HAP-1 (cell line): ENCODE data around the gene MCTP1.

Experiments used
- DNase-seq, 2 experiments: peaks; one replicate each; pipeline ENCODE4 v3.0.0-alpha.2; 2016 to 2020; ENCODE audit warnings: low spot score in 2 of 2
- H3K27me3 ChIP-seq: fragments of 250-450 bp; sonication (Bioruptor Pico); 2 replicates; pipeline ENCODE4 v1.5.1; 2020; ENCODE audit warnings: low read depth, mild to moderate bottlenecking, moderate library complexity
- H3K36me3 ChIP-seq: fragments of 250-450 bp; sonication (Bioruptor Pico); replicated peaks from 2 replicates; pipeline ENCODE4 v1.5.1; 2020; ENCODE audit warnings: mild to moderate bottlenecking
- H3K4me1 ChIP-seq: fragments of 250-450 bp; sonication (Bioruptor Pico); 2 replicates; pipeline ENCODE4 v1.5.1; 2020; ENCODE audit warnings: mild to moderate bottlenecking
- H3K4me3 ChIP-seq: fragments of 250-450 bp; sonication (Bioruptor Pico); 2 replicates; pipeline ENCODE4 v1.5.1; 2020; ENCODE audit warnings: mild to moderate bottlenecking, moderate library complexity
- H3K9me3 ChIP-seq: fragments of 250-450 bp; sonication (Bioruptor Pico); 2 replicates; pipeline ENCODE4 v1.5.1; 2020; ENCODE audit warnings: mild to moderate bottlenecking, moderate library complexity
- in situ Hi-C: fragments of 300-500 bp; cut with MboI; formaldehyde crosslinking; loops from 3 replicates; pipeline ENCODE4 v1.14.3; 2020; ENCODE audit warnings: low sequenced_read_pairs, inconsistent platforms, mixed read lengths

The MCTP1 gene

DNA sequence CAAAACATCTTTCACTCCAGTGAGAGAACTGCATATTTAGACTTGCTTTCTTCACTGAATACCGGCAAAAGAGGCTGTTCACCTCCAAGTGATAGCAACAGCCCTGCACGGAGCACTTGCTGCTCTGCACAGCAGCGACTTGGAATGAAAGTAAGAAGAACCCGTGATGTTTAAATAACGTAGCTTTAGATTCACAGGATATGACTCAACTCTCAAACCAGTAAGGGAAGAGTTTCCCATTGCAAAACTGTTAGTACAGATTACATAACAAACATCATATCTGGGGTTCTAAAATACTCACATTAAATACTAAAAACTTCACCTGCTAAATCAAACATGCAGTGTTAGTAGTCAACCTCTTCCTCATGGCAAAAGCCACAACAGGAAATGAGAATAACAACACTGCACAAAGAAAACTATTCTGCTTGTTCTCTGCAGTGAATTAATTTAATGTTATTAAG lies 203.4 kb downstream of the MCTP1 start:
- in situ Hi-C loops: no loop called here
- Histone ChIP-seq H3K4me3 (no peak overlapping the region), H3K36me3 (no peaks in the 10 kb centered on the region), H3K9me3 (no peaks in the 10 kb centered on the region), H3K4me1 (no peaks in the 10 kb centered on the region), H3K27me3 (no peaks in the 10 kb centered on the region)
- DNase-seq: no peak

DNA sequence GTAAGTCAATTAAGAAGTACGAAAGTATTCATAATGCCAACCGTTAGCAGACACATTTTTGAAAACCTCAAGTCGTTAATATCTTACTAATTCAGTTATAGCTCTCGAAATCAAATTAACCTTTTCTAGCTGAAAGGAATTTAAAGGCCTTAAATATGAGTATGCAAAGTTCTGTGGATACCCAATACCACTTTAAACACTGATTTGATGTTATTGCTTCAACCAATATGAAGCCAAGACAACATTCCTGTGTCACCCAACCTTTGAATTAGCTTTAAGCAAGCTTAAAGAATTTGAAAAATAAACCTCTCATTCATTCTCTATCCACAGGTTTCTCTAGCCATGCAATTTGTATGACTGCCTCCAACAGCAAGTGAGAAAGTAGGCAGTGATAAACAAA lies 204.5 kb downstream of the MCTP1 start:
- no peaks in the 10 kb centered on the region for H3K27me3 ChIP-seq
- H3K9me3 ChIP-seq: no peaks in the 10 kb centered on the region
- no peaks in the 10 kb centered on the region for H3K36me3 ChIP-seq
- in situ Hi-C loops: no loop called here
- H3K4me3 ChIP-seq: no peak overlapping the region
- H3K4me1 ChIP-seq: no peaks in the 10 kb centered on the region
- DNase-seq: no peak

DNA sequence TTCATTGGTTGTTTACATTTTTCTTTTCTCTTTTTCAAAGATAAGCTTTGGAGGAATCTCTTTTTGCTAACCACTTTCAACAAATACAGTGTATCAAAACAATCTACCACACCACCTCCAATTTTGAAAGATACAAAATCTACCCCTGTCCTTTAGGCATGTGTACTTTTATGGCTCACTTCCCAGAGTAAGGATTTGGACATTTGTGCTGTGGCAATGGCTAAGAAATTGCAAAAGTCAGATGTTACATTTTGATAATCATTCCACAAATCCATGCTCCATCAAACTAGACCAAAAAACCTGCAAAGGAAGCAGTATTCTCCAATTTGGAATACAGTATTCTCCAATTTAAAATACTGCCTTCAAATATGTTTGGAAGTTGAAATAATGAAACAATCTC lies 204.9 kb downstream of the MCTP1 start:
- no peaks in the 10 kb centered on the region for H3K4me1 ChIP-seq
- H3K27me3 ChIP-seq: no peaks in the 10 kb centered on the region
- no peak for DNase-seq
- H3K36me3 ChIP-seq: no peaks in the 10 kb centered on the region
- in situ Hi-C loops: no loop called here
- H3K9me3 ChIP-seq: no peaks in the 10 kb centered on the region
- H3K4me3 ChIP-seq: no peak overlapping the region

DNA sequence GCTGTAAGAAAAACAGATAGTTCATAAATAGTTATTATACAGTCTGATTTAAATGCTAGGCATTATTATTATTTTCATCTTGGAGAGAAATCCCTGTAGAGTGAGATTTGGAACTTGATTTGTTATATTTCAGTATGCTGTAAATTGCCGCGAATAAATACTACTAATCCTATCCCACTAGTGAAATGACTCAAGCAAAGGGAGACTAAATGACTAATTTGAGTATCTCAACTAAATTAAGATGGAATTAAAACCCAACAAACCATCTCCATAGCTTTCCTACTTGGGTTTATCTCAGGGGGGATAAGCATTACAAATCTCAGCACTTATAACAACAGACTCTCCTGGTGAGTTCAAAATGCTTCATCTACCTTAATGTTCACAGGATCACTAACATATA lies 206.0 kb downstream of the MCTP1 start:
- Histone ChIP-seq H3K36me3 (no peaks in the 10 kb centered on the region), H3K9me3 (no peaks in the 10 kb centered on the region), H3K4me3 (no peak overlapping the region), H3K27me3 (no peaks in the 10 kb centered on the region), H3K4me1 (no peaks in the 10 kb centered on the region)
- DNase-seq: no peak
- in situ Hi-C loops: no loop called here

DNA sequence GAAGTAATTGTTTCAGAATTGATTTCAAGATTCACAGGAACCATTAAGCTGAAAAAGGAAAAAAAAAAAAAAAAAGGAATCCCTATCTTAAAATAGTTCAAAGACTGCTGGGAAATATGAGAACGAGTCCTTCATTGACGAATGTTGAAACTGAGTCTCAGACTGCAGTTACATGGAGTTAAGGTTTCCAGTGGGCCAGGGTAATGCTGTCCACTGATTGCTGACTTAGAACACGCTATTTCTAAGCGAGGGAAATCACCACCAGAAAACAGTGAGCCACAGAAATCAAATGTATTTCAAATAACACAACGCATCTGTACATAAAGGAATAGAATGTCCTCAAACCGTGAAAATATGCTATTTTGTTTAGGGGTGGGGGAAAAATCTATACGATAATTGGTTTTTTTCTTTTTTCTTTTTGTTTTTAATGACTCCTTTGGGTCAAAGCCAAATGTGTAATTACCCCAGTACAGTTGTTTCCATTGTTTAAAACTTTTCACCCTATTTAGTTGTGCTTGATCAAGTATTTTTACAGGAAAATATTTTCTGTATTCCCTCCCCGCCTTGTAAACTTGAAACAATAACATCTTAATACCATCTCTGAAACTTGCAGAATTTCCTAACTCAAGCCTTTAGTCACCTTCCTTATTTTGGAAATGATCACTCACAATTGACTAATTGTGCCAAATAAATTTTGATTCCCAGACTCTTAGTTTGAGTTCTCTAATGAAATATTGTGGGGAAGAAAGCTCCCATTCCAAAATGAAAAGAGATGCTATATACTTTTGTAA lies 208.3 kb downstream of the MCTP1 start:
- no peaks in the 10 kb centered on the region for H3K36me3 ChIP-seq
- DNase-seq: no peak
- no peak overlapping the region for H3K4me3 ChIP-seq
- no peaks in the 10 kb centered on the region for H3K4me1 ChIP-seq
- H3K9me3 ChIP-seq: no peaks in the 10 kb centered on the region
- in situ Hi-C loops: no loop called here
- no peaks in the 10 kb centered on the region for H3K27me3 ChIP-seq

DNA sequence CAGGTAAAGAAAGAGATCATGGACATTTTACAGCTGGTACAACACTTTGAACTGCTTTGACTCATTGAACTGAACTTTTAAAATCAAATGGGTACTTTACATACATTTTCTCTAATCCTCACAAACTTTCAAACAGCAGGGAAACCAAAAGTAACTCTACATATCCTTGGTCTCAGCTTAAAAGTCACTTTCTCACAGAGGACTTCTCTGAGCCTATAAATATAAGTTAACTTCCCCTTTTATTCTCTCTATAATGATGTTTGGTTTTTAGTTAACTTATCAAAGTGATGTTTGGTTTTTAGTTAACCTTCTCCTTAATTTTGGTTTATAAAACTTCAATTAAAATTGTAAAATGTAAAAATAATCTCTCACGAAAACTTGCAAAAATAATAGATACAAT lies 209.8 kb downstream of the MCTP1 start:
- in situ Hi-C loops: no loop called here
- DNase-seq: no peak
- H3K4me3 ChIP-seq: no peak overlapping the region
- H3K36me3 ChIP-seq: no peaks in the 10 kb centered on the region
- no peaks in the 10 kb centered on the region for H3K27me3 ChIP-seq
- H3K9me3 ChIP-seq: no peaks in the 10 kb centered on the region
- no peaks in the 10 kb centered on the region for H3K4me1 ChIP-seq

DNA sequence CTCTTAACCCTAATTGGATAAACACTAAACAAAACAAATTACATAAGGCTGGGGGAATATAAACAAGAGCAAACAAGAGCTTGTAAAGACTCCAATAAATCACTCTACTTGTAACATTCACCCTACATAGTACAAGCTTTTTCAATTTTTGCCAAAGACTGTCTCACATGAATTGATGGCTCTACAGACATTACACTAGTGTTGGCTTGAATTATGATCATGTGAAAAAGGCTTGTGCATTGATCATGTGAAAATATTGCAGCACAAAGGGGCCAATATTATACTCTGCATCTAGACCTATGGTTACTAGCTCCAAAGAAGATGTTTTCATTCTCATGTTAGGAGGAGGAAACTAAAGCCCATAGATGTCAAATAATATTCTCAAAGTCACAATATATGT lies 212.6 kb downstream of the MCTP1 start:
- in situ Hi-C loops: no loop called here
- H3K36me3 ChIP-seq: no peaks in the 10 kb centered on the region
- no peak overlapping the region for H3K4me3 ChIP-seq
- H3K9me3 ChIP-seq: no peaks in the 10 kb centered on the region
- no peaks in the 10 kb centered on the region for H3K4me1 ChIP-seq
- DNase-seq: no peak
- no peaks in the 10 kb centered on the region for H3K27me3 ChIP-seq

DNA sequence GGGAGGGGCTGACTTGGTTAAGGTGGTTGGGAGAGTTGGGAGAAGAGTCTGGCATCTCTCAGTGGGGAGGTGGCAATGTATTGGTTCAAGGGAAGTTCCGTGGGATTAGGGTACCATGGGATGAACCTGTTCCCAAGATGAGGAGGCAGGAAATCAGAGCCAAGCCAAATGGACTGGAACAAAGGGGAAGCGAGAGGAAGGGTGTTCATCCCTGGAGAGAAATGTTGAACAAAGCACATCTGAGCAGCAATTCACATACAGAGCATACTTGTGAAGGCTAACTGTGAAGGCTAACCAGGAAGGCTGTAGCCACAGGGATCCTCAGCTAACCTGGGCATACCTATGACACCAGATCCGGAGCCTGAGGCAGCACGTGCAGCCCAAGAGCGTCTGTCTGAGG lies 214.0 kb downstream of the MCTP1 start:
- DNase-seq: no peak
- Histone ChIP-seq H3K27me3 (no peaks in the 10 kb centered on the region), H3K4me1 (no peaks in the 10 kb centered on the region), H3K9me3 (no peaks in the 10 kb centered on the region), H3K4me3 (no peak overlapping the region), H3K36me3 (no peaks in the 10 kb centered on the region)
- in situ Hi-C loops: no loop called here

DNA sequence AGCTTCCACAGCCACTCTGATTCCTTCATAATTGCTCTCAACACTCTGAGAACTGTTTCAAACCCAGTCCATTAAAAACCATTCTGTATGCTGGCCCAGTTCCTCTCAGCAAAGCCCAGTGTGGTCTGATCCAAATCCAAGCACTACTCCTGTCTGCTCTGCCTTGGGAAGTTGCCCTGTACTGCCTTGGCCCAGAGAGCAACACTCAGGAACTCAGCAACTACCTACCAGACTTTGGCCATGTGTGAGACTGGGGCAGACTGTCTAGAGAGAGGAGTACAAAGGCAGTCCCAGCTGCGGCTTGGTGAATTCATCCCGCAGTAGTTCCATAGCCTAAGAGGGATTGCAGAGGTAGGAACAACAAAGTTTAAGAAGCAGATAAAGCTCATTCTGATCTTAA lies 214.4 kb downstream of the MCTP1 start:
- no peak overlapping the region for H3K4me3 ChIP-seq
- DNase-seq: no peak
- no peaks in the 10 kb centered on the region for H3K9me3 ChIP-seq
- no peaks in the 10 kb centered on the region for H3K4me1 ChIP-seq
- H3K36me3 ChIP-seq: no peaks in the 10 kb centered on the region
- in situ Hi-C loops: no loop called here
- no peaks in the 10 kb centered on the region for H3K27me3 ChIP-seq

DNA sequence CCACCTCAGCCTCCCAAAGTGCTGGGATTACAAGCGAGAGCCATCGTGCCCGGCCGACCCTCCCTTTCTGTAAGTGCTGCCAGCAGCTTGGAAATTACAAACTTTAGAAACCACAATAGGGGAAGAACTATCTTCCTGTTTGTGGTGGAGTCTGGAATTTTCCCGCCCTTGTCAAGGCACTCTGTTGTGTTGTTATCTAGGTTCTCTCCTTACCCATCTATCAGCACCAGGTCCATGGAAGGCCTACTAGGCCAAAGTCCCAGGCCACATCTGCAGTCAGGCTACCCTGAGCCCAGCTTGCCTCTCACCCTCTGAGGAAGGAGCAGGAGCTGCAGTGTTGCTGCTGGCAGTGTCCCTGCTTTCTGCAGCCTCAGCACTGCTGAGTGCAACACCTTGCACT lies 214.9 kb downstream of the MCTP1 start:
- in situ Hi-C loops: no loop called here

DNA sequence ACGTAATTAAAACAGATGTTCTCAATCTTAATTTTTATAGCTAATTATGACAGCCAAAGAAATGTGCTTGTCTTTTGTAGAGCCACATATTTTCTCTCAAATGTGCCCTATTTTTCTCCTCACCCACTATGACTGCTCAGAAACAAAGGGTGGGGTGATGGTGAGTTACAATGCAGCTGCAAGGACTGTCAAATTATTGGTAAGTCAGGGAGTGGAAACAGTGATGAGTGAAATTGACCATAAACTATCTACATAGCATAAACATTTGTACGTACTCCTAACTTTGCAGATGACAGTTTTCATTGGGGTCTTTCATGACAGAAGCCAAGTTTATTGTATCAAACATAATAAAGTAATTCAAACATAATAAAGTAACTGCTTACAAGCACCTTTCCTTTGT lies 215.9 kb downstream of the MCTP1 start:
- Histone ChIP-seq H3K4me3 (no peak overlapping the region), H3K36me3 (no peaks in the 10 kb centered on the region), H3K4me1 (no peaks in the 10 kb centered on the region), H3K27me3 (no peaks in the 10 kb centered on the region), H3K9me3 (no peaks in the 10 kb centered on the region)
- in situ Hi-C loops: no loop called here
- no peak for DNase-seq

More for the DNA sequence above, 214.9 kb downstream of the MCTP1 start:
- Histone ChIP-seq H3K36me3 (no peaks in the 10 kb centered on the region), H3K9me3 (no peaks in the 10 kb centered on the region), H3K4me3 (no peak overlapping the region), H3K27me3 (no peaks in the 10 kb centered on the region), H3K4me1 (no peaks in the 10 kb centered on the region)
- DNase-seq: no peak

DNA sequence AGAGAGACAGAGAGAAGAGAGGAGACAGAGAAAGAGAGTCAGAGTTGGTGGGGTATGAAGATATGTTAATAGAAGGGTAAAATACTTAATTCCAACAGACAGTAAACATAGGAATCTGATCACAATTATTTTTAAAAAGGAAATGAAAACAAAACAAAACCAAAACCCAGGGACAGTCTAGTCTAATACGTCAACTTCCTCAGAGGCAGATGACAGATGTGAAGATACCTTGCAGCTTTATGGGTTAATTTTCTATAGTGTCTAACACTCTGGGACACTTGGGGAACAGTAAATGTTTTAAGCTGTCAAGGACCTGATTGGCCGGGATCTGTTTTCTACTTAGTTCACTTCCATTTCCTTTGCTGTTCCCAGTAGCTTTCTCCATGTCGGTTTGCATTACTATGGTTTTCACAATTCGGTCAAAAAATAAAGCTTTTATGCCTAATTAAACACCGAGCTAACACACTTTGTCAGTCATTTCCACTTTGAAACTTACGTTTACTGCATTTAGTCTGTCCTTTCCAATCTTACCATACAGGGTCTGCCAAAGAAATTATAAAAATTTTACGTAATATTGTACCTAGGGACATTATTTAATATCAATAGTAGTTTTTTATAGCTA lies 216.5 kb downstream of the MCTP1 start:
- no peak overlapping the region for H3K4me3 ChIP-seq
- H3K36me3 ChIP-seq: no peaks in the 10 kb centered on the region
- H3K4me1 ChIP-seq: no peaks in the 10 kb centered on the region
- in situ Hi-C loops: no loop called here
- no peaks in the 10 kb centered on the region for H3K9me3 ChIP-seq
- H3K27me3 ChIP-seq: no peaks in the 10 kb centered on the region
- DNase-seq: no peak

DNA sequence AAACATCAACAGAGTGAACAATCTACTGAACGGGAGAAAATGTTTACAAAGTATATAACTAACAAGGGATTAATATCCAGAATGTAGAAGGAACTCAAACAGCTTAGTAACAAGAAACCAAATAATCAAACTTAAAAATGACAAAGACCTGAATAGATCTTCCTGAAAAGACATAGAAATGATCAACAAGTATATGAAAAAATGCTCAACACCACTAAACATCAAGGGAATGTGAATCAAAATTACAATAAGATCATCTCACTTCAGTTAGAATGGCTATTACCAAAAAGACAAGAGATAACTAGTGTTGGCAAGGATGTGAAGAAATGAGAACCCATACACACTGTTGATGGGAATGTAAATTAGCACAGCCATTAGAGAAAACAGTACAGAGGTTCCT lies 218.8 kb downstream of the MCTP1 start:
- in situ Hi-C loops: no loop called here
- no peak overlapping the region for H3K4me3 ChIP-seq
- H3K27me3 ChIP-seq: no peaks in the 10 kb centered on the region
- H3K4me1 ChIP-seq: no peaks in the 10 kb centered on the region
- H3K9me3 ChIP-seq: no peaks in the 10 kb centered on the region
- no peaks in the 10 kb centered on the region for H3K36me3 ChIP-seq
- no peak for DNase-seq

DNA sequence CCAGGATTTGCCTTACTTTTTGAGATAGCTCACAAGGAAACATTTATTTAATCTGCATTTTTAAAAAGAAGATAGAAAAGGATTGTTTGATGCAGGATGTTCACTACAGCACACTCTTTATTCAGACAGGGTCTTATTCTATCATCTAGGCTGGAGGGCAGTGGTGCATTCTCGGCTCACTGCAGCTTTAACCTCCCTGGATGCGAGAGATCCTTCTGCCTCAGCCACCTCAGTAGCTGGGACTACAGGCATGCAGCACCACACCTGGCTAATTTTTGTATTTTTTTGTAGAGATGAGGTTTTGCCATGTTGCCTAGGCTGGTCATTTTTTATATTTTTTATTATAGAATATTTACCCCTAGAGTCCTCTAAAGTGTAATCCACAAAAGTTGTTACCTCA lies 221.4 kb downstream of the MCTP1 start:
- DNase-seq: no peak
- in situ Hi-C loops: no loop called here
- H3K27me3 ChIP-seq: no peaks in the 10 kb centered on the region
- no peaks in the 10 kb centered on the region for H3K4me1 ChIP-seq
- H3K9me3 ChIP-seq: no peaks in the 10 kb centered on the region
- H3K36me3 ChIP-seq: no peaks in the 10 kb centered on the region
- H3K4me3 ChIP-seq: no peak overlapping the region
